GM19328 (cell line): Measurements from ENCODE around the gene CLCA4.

Experiments
- ATAC-seq: cut with Tn5 transposase; IDR thresholded peaks from one replicate; pipeline ENCODE4 v1.9.1; 2021; ENCODE audit warnings: mild to moderate bottlenecking, moderate library complexity; ENCODE audit not compliant: unreplicated experiment

The CLCA4 gene

GRCh38 chr1:86546787-86547221, at the start of gene CLCA4:
Gene CLCA4, plus strand, starts transcription at chr1:86547078. Its CDS starts 42 bp downstream, at chr1:86547120.
- ATAC-seq = no peak

DNA sequence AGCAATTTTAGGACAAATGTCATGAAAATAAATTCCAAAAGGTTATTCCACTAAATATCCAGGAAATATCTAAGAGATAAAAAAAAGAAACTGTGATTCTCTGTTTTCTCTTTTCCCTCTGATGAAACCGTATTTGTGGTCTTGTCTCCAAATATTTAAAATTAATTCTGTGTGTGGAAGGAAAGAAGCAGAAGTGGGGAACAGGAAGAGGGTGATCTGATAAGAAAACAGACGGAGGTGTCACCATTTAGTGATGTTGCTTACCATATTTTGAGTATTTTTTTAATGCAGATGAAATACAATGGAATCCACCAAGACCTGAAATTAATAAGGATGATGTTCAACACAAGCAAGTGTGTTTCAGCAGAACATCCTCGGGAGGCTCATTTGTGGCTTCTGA, 48.6 kb upstream of the CLCA4 start:
- ATAC-seq = no peak

GRCh38 chr1:86499987-86500593, 46.8 kb upstream of the CLCA4 start:
- no peak for ATAC-seq

DNA sequence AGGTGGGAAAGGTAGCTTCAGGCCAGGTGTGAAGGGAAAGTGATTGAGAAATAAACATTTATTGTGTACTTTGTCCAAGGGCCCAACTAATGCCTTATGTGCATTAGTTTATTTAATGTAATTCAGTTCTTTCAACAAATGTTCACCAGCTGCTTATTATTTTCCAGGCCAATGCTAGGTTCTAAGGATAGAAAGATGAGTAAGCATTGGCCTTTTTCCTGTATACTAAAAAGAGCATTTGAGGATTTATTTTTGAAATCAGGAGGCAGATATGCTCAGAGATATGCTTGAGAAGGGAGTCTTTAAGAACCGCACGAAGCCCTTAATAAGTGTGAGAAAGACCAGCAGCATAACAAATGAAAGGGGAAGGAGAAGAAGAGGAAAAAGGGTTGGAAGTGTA, 46.2 kb upstream of the CLCA4 start:
- ATAC-seq = no peak

DNA sequence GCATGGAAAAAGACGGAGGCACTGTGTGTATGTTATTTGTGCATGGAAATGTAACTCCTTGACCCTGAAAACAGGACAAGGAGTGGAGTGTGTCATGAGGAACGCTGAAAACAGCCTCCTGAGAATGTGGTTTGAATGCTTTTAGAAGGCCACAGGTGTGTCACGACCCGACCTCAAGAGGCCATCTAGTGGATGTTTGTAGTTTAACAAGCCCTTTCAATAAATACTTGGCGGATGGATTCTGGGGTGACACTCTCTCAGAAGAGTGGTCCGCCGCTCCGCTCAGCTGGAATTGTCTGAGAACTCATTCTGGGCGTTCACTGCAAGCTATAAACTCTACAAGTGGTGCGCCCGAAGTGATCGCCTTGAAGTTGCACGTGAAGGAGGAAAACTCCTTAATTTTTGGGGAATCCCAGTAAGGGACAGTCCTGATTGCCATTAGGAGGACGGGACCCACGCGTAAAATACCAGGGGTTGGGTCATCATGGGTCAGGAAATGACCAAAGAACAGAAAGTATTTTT, 44.7 kb upstream of the CLCA4 start:
- peak; percentile 48 for ATAC-seq

GRCh38 chr1:86502721-86503405, 44.0 kb upstream of the CLCA4 start:
- no peak for ATAC-seq

DNA sequence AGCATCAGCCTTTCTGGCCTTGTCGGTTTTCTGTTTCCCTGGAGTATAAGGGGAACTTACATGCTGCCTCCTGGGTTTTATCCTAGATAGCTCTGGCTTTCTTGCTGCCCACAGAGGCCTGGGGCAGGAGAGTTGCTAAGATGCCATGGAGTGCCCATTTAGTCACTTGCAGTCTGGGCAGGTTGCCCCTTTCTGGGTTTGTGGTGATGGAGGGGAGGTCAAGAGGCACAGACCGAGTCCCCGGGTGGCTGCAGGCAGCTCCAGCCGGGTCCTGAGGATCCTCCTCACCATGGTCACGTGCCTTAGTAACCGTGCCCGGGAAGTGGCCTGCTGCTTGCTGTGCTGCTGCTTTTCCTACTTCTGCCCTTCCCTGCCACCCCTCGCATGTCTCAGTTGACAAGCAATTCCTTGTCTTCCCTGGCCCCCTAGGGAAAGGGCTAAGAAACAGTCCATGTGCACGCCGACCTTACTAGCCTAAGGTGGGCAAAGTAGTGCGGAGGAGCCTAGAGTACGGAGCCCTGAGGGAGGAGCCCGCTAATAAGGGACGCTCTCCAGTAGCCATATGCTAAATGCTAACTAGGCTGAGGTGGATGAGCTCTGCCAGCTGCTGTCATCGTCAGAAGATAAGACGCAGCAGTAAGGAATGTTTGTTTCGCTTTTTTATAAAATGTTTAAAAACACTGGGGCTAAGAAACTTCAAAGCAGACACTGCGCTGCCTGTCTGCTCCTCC, 43.3 kb upstream of the CLCA4 start:
- no peak for ATAC-seq

DNA sequence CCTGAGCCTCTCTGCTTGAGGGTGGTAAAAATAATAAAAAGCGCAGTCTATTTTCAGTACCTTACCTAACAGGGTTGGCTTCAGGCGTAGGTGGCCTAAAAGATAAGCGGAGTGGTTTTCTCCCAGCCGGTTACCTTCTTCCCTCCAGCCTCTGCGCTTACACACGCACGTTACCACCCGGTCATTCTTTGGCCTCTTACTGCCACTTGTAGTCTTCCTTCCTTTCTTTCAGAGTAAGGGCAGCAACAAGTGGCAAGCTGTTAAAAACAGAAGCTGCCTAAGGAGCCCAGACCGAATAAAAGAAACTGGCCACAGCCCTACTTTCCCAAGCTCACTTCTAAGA, 42.8 kb upstream of the CLCA4 start:
- ATAC-seq = no peak

GRCh38 chr1:86504895-86505563, 41.8 kb upstream of the CLCA4 start:
- ATAC-seq = no peak

- no peak for ATAC-seq
These were observed 41.3 kb upstream of the CLCA4 start for GRCh38 chr1:86505564-86505902.

DNA sequence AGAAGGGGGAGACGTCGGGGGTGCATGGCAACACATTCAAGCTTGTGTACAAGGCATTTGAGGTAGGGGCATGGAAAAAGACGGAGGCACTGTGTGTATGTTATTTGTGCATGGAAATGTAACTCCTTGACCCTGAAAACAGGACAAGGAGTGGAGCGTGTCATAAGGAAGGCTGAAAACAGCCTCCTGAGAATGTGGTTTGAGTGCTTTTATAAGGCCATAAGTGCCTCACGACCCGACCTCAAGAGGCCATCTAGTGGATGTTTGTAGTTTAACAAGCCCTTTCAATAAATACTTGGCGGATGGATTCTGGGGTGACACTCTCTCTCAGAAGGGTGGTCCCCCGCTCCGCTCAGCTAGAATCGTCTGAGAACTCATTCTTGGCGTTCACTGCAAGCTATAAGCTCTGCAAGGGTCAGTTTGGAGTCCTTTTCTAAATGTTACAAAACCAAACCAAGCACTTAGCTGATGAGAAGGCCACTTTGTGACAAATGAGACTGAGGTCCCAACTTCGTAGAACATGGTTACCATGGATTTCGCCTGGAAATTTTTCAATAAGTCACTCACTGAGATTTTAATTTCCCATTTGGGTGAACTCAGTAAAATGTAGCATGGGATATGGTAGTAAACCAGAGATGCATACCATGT, 38.8 kb upstream of the CLCA4 start:
- no peak for ATAC-seq

GRCh38 chr1:86508583-86508969, 38.3 kb upstream of the CLCA4 start:
- no peak for ATAC-seq

DNA sequence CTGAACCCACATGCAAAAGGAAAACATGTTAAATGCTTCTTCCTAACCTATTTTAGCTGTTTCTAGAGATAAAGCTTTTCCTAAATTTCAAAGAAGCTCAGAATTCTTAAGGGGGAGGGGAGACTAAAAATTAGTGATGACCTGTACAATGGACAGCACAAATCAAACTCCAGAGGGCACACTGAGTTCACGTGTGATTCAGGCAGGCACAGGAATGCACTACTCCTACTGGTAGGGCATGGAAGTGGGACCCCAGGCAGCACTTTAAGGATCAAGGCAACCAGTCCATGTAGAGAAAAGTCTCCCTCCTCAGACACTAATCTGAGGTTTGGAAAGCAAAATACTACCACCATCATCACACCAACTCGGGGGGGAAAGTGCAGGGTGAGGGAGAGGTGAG, 31.3 kb upstream of the CLCA4 start:
- no peak for ATAC-seq

- ATAC-seq = no peak
These were observed 30.5 kb upstream of the CLCA4 start for GRCh38 chr1:86516335-86516734.

DNA sequence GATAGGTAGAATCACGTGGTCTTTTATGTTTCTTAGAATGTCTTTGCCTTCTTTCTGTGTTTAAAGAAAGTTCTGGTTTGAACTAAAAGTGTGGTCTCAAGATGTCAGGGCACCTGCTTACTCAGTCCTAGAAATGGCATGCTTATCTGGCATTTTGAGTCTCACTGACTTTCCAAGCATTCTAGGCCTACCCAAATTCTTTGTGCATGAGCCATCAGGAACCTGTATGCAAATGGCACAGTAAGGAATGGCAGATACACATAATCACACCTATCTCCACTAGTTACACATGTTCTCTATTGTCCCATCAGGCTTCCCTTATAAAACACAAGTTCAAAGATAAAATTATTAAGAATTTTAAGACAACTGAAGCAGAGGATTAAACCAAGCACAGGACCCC, 29.5 kb upstream of the CLCA4 start:
- no peak for ATAC-seq

DNA sequence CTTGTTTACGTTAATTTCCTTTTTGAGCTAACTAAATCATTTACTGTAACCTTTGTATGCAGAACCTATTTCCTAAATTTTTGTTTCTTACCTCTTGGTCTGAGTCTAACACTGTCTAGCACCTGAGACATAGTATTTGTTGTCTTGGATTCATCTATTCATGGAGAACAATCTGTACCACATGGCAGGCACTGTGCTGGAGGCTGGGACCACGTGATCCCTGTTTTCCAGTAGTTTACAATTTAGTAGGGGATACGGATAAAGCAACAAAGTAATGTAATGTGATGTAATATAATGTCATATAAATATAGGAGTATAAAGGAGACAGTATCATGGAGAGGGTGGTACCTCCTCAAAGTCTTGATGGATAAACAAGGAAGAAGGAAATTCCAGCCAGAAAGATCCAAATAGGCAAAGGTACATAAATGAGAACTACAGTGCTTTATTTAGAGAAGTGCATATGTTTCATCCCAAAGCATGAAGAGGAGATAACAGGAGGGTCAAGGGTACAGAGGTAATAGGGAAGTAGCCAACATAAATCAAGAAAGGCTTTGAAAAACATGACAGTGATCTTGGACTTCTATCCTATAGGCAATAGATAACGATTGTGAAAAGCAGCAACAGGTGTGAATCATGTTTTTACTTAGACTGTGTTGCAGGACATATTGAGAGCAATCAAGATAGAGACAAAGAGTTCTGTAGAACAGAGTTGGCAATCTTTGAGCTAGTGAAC, 25.9 kb upstream of the CLCA4 start:
- ATAC-seq = no peak

DNA sequence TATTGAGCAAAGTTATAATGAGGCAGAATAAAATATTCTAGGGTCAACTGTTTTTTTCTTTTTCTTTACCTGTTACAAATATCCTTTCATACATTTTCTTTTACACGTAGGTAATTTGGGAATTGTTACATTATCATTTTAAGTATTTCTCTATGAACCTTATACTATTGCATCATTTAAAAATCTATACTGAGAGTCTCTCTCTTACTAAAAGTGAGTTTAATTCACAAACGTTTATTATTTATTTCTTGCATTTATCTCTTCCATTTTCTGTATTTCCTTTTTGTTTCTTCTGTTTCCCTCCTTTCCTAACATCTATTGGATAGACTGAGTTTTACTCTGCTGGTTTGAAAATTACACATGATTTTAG, 25.4 kb upstream of the CLCA4 start:
- ATAC-seq = no peak

GRCh38 chr1:86522240-86522639, 24.6 kb upstream of the CLCA4 start:
- no peak for ATAC-seq

- ATAC-seq = no peak
These were observed 23.1 kb upstream of the CLCA4 start for GRCh38 chr1:86523670-86524354.

DNA sequence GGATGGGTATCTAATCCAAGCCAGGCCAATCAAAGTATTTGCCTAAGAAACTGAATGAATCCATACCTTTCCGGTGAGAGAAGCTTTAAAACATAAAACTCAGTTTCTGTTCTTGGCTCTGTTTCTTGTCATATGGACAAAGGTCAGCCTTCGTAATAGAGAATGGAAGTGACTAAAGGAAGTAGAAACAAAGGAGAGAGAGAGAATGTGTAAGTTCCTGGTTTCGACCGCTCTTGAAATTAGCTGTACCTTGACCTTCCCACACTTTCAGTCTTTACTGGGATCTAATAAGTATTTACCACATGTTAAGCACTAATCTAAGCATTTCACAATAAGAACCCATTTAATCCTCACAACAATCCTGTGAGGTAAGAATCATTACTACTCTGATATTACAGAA, 19.6 kb upstream of the CLCA4 start:
- no peak for ATAC-seq
